22Rv1 (cell line): ENCODE measurements around the gene CRADD.

Experiments used
- H3K27ac ChIP-seq: fragments of 450-650 bp; 2 replicates; pipeline ENCODE4 v1.5.1; 2017
- ZFX ChIP-seq: fragments of 450-650 bp; IDR thresholded peaks from 2 replicates; pipeline ENCODE4 v1.6.1; 2017; ENCODE audit warnings: antibody characterized with exemption, borderline replicate concordance
- TF ChIP-seq, protein P1 (sequence below): fragments of 450-650 bp; IDR thresholded peaks from 2 replicates; pipeline ENCODE4 v1.5.1; 2017; ENCODE audit warnings: mild to moderate bottlenecking

The CRADD gene

DNA sequence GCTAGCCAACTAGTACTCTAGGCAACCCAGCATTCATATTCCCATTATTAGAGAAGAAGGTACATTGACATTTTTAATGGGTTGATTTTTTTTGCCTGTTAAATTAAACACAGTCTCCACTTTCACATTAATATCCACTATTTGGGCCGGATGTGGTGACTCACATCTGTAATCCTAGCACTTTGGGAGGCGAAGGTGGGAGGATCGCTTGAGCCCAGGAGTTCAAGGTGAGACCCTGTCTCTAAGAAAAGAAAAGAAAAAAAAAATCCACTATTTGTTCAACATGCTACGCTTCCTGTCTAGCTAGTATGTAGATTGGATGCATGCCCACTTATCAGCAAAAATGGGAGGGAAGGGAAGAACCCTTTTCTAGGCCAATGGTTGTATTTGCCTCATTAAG is 7.1 kb upstream of the CRADD start:
- H3K27ac ChIP-seq = no peak overlapping the region
- TF ChIP-seq, protein P1, sequence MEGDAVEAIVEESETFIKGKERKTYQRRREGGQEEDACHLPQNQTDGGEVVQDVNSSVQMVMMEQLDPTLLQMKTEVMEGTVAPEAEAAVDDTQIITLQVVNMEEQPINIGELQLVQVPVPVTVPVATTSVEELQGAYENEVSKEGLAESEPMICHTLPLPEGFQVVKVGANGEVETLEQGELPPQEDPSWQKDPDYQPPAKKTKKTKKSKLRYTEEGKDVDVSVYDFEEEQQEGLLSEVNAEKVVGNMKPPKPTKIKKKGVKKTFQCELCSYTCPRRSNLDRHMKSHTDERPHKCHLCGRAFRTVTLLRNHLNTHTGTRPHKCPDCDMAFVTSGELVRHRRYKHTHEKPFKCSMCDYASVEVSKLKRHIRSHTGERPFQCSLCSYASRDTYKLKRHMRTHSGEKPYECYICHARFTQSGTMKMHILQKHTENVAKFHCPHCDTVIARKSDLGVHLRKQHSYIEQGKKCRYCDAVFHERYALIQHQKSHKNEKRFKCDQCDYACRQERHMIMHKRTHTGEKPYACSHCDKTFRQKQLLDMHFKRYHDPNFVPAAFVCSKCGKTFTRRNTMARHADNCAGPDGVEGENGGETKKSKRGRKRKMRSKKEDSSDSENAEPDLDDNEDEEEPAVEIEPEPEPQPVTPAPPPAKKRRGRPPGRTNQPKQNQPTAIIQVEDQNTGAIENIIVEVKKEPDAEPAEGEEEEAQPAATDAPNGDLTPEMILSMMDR = no peak
- no peak for TF ChIP-seq ZFX

- no peak overlapping the region for H3K27ac ChIP-seq
- no peak for TF ChIP-seq ZFX
- TF ChIP-seq, protein P1 = no peak
Measured at GRCh38 chr12:93671044-93671443, 6.1 kb upstream of the CRADD start.

DNA sequence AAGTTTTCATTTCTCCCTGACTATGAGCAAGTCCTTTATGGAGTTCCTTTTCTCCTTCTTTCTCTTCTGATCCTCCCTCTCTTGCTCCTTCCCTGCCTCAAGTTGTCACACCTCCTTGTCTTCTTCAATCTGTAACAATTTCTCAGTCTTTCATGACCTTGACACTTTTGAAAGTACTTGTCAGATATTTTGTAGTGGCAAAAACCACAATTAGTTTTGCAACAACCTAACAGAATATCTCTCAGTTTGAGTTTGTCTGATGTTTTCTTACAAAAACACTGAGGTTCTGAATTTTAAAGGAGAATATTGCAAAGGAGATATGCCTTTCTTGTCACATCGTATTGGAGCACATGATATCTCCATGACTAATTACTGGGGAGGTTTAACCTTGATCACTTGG is 4.1 kb upstream of the CRADD start:
- TF ChIP-seq, protein P1 = no peak
- TF ChIP-seq ZFX = no peak
- H3K27ac ChIP-seq = no peak overlapping the region

DNA sequence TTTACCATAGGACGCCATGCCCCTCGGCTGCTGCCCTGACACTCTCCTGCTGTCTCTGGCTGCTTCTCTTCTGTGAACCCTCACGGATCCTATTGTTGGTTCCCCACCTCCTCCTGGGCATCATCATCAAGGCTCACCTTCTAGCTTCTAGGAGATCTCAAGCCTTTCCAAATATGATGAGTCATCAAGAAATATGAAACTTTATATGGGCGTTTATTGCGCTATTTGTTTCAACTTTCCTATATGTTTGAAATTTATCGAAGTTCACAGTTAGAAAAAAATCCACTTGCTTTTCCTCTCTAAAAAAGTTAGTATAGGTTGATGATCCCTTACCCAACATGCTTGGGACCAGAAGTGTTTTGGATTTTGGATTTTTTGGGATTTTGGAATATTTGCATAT is 2.8 kb upstream of the CRADD start:
- TF ChIP-seq ZFX = no peak
- TF ChIP-seq, protein P1 = no peak
- no peak overlapping the region for H3K27ac ChIP-seq

DNA sequence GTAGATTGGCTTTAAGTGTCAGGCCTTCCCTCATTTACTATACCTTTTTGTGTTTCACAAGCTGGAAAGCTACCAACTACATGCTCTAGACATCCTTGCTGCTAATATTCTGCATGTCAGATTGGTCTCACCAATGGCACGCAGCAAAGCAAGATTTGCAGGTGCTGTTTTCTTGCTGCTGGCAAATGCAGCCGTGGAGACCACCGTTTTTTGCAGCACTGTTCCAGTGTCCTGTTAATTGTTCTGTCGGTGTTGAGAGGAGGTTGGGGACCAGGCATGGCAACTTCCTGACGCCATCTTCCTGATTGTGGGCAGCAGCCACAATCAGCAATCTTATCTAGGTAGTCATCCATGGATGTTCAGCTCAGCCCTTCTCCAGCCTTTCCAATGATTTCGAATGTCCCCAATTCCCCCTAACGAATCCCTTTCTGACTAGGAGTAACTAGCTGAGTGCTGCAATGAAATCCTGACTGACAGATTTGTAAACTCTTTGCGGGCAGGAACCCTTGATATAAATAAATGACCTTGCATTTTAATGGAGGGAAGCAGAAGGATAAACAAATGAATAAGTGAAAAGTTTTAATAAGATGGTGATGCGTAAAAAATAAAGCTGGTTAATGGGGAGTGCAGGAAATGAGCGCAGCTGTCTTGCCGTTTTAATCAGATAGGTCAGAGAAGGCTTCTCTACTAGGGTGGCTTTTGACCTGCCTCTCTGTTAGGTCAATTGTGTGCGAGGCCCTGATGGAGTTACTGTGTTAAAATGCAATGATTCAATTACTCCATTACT is 574 bp upstream of the CRADD start:
- TF ChIP-seq, protein P1 = no peak
- no peak for TF ChIP-seq ZFX
- peak overlapping the region; percentile 85 for H3K27ac ChIP-seq

DNA sequence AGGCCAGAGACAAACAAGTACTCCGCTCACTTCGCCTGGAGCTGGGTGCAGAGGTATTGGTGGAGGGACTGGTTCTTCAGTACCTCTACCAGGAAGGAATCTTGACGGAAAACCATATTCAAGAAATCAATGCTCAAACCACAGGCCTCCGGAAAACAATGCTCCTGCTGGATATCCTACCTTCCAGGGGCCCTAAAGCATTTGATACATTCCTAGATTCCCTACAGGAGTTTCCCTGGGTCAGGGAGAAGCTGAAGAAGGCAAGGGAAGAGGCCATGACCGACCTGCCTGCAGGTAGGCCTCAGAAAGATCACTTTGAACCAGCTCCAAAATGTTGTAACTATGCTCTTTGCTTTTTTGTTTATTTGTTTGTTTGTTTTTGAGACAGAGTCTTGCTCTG is 1.6 kb downstream of the CRADD start:
- H3K27ac ChIP-seq = no peak overlapping the region
- TF ChIP-seq, protein P1 = no peak
- no peak for TF ChIP-seq ZFX

GRCh38 chr12:93679308-93679925 is 2.2 kb downstream of the CRADD start:
- H3K27ac ChIP-seq = no peak overlapping the region
- no peak for TF ChIP-seq ZFX
- TF ChIP-seq, protein P1 = no peak
